GM19397 (cell line): Measurements from ENCODE around the gene PCCA.
A peak's percentile ranks its signal among the peaks of the same experiment; 100 is the strongest.

ENCODE experiments used
- ATAC-seq: cut with Tn5 transposase; IDR thresholded peaks from one replicate; pipeline ENCODE4 v1.9.1; 2021; ENCODE audit warnings: mild to moderate bottlenecking, moderate library complexity; ENCODE audit not compliant: unreplicated experiment

PCCA gene

GRCh38 chr13:100495455-100495854, 406.6 kb downstream of the PCCA start:
- no peak for ATAC-seq

- no peak for ATAC-seq
Observed at GRCh38 chr13:100497389-100497788, 408.5 kb downstream of the PCCA start.

GRCh38 chr13:100502446-100502845, 413.6 kb downstream of the PCCA start:
- ATAC-seq = no peak

- no peak for ATAC-seq
Observed at GRCh38 chr13:100503622-100504021, 414.7 kb downstream of the PCCA start.

- ATAC-seq = no peak
Observed at GRCh38 chr13:100506154-100506553, 417.3 kb downstream of the PCCA start.

GRCh38 chr13:100506600-100507422, 417.9 kb downstream of the PCCA start:
- no peak for ATAC-seq

GRCh38 chr13:100508455-100508854, 419.6 kb downstream of the PCCA start:
- ATAC-seq = no peak

- no peak for ATAC-seq
Observed at GRCh38 chr13:100508996-100509395, 420.1 kb downstream of the PCCA start.

GRCh38 chr13:100510208-100510957, 421.5 kb downstream of the PCCA start:
- ATAC-seq = no peak

- ATAC-seq = no peak
Observed at GRCh38 chr13:100511466-100511865, 422.6 kb downstream of the PCCA start.

GRCh38 chr13:100512422-100512821, 423.5 kb downstream of the PCCA start:
- no peak for ATAC-seq

GRCh38 chr13:100513171-100513570, 424.3 kb downstream of the PCCA start:
- ATAC-seq = no peak

- no peak for ATAC-seq
Observed at GRCh38 chr13:100513987-100514670, 425.2 kb downstream of the PCCA start.

- peak; percentile 91 for ATAC-seq
Observed at GRCh38 chr13:100514788-100515409, 426.0 kb downstream of the PCCA start.

- ATAC-seq = no peak
Observed at GRCh38 chr13:100515410-100515800, 426.5 kb downstream of the PCCA start.

- ATAC-seq = no peak
Observed at GRCh38 chr13:100517135-100517534, 428.2 kb downstream of the PCCA start.

- no peak for ATAC-seq
Observed at GRCh38 chr13:100517728-100518127, 428.8 kb downstream of the PCCA start.

- no peak for ATAC-seq
Observed at GRCh38 chr13:100518394-100519062, 429.6 kb downstream of the PCCA start.

- no peak for ATAC-seq
Observed at GRCh38 chr13:100519626-100520025, 430.7 kb downstream of the PCCA start.
